DLD1 (cell line): Measurements from ENCODE around the gene SULT1A3.
"Not testable (repeated sequence)": the region's sequence is repeated elsewhere in the genome, so short reads cannot be mapped to it uniquely, and the experiment has no call there.

Source experiments
- in situ Hi-C: cut with HindIII; loops from 2 replicates; pipeline ENCODE4 v1.10.0; 2017; ENCODE audit warnings: low sequenced_read_pairs

Gene SULT1A3

GRCh38 chr16:30199049-30199448 is at the start of gene SULT1A3:
Gene SULT1A3 (plus strand): TSS chr16:30199255. CDS start chr16:30200729, 1,474 bp downstream.
- in situ Hi-C loops, result not testable (repeated sequence)

GRCh38 chr16:30151091-30151490 is 48.0 kb upstream of the SULT1A3 start:
- in situ Hi-C loops, result no loop called here

GRCh38 chr16:30152517-30152916 is 46.5 kb upstream of the SULT1A3 start:
- in situ Hi-C loops, result no loop called here

GRCh38 chr16:30155188-30155587 is 43.9 kb upstream of the SULT1A3 start:
- in situ Hi-C loops, result no loop called here

- in situ Hi-C loops, result no loop called here
Measured at GRCh38 chr16:30157214-30157613, 41.8 kb upstream of the SULT1A3 start.

- in situ Hi-C loops, result no loop called here
Measured at GRCh38 chr16:30163538-30163937, 35.5 kb upstream of the SULT1A3 start.

- in situ Hi-C loops, result no loop called here
Measured at GRCh38 chr16:30166202-30166902, 32.7 kb upstream of the SULT1A3 start.

GRCh38 chr16:30168746-30169145 is 30.3 kb upstream of the SULT1A3 start:
- in situ Hi-C loops, result not testable (repeated sequence)

- in situ Hi-C loops, result not testable (repeated sequence)
Measured at GRCh38 chr16:30169416-30169815, 29.6 kb upstream of the SULT1A3 start.

- in situ Hi-C loops, result not testable (repeated sequence)
Measured at GRCh38 chr16:30170145-30170544, 28.9 kb upstream of the SULT1A3 start.

GRCh38 chr16:30173054-30173453 is 26.0 kb upstream of the SULT1A3 start:
- in situ Hi-C loops, result no loop called here

- in situ Hi-C loops, result not testable (repeated sequence)
Measured at GRCh38 chr16:30176876-30177275, 22.2 kb upstream of the SULT1A3 start.

GRCh38 chr16:30179195-30179594 is 19.9 kb upstream of the SULT1A3 start:
- in situ Hi-C loops, result no loop called here

GRCh38 chr16:30179931-30180330 is 19.1 kb upstream of the SULT1A3 start:
- in situ Hi-C loops, result no loop called here

- in situ Hi-C loops, result no loop called here
Measured at GRCh38 chr16:30180741-30181140, 18.3 kb upstream of the SULT1A3 start.

GRCh38 chr16:30183233-30184095 is 15.6 kb upstream of the SULT1A3 start, which contains the start of gene CORO1A:
Gene CORO1A (plus strand): TSS chr16:30183602. CDS start chr16:30185210, 1,608 bp downstream.
- in situ Hi-C loops, result no loop called here

- in situ Hi-C loops, result no loop called here
Measured at GRCh38 chr16:30184096-30184890, 14.8 kb upstream of the SULT1A3 start.

GRCh38 chr16:30184891-30185682 is 14.0 kb upstream of the SULT1A3 start:
- in situ Hi-C loops, result no loop called here

- in situ Hi-C loops, result no loop called here
Measured at GRCh38 chr16:30185683-30186421, 13.2 kb upstream of the SULT1A3 start.

GRCh38 chr16:30186444-30186781 is 12.6 kb upstream of the SULT1A3 start:
- in situ Hi-C loops, result no loop called here
